ENCODE data around the gene TCP11X2. TPM values are rescaled to one million over a fixed set of nuclear protein-coding genes. Genes with fewer than 3 reads are reported as not detected.

The TCP11X2 gene
- total and polyA plus RNA-seq, 2 of the 4 experiments (the other 2 are of a cell fraction): not detected

GRCh38 chrX:102514536-102514935, 42.9 kb upstream of the TCP11X2 start:
- Histone ChIP-seq H3K27me3 (ENCODE audit: control insufficient read depth, insufficient read depth, low read length) (no peaks in the 10 kb centered on the region; the same call in 1 of the 2 replicates), H3K36me3 (ENCODE audit: control insufficient read depth, insufficient read depth, low read length) (no peaks in the 10 kb centered on the region), H3K9ac (ENCODE audit: low read depth, low read length) (no peak overlapping the region), H3K23ac (ENCODE audit: low read depth, low read length) (no peak overlapping the region), H3K14ac (replicated peaks; ENCODE audit: low read depth, low read length) (no peak overlapping the region), H3K79me1 (ENCODE audit: low read depth in 1 of 2, low read length in 2 of 2) (no peaks in the 10 kb centered on the region), H2BK5ac (ENCODE audit: low read depth, low read length, poor library complexity, severe bottlenecking) (no peak overlapping the region), H2BK120ac (ENCODE audit: low read depth, low read length) (no peak overlapping the region), H4K20me1 (ENCODE audit: insufficient read depth, low read length) (0 out of 2 replicates have a peak, but pooled peaks cover 3% of the 10 kb centered on the region), H3K4ac (ENCODE audit: low read depth, low read length) (no peak overlapping the region), H2BK15ac (ENCODE audit: low read depth, low read length) (no peak overlapping the region), H3K27ac (ENCODE audit: insufficient read depth, low read length) (no peak overlapping the region), H3K18ac (ENCODE audit: low read depth, low read length) (no peak overlapping the region), H2AK9ac (replicated peaks; ENCODE audit: low read depth, low read length, poor library complexity) (no peak overlapping the region), H2AK5ac (ENCODE audit: low read depth, low read length) (no peak overlapping the region), H3K4me2 (ENCODE audit: low read depth, low read length) (no peak overlapping the region), H4K8ac (ENCODE audit: low read depth in 2 of 2, low read length in 2 of 2) (no peak overlapping the region), H3K9me3 (ENCODE audit: control insufficient read depth, insufficient read depth, low read length) (no peaks in the 10 kb centered on the region), H4K5ac (ENCODE audit: low read depth, low read length) (no peak overlapping the region), H2AFZ (replicated peaks; ENCODE audit: low read length, poor library complexity) (no peak overlapping the region), H3K4me1 (ENCODE audit: control insufficient read depth, insufficient read depth, low read length) (no peaks in the 10 kb centered on the region), H3K9me1 (ENCODE audit: insufficient read depth, low read length) (no peaks in the 10 kb centered on the region), H2BK20ac (ENCODE audit: low read depth, low read length) (no peak overlapping the region), H3K4me3 (ENCODE audit: insufficient read depth, low read depth, low read length) (no peak overlapping the region), H4K91ac (ENCODE audit: insufficient read depth, low read depth, low read length) (no peak overlapping the region), H3K56ac (ENCODE audit: extremely low read depth, insufficient read depth, low read length) (no peak overlapping the region)
- dilution Hi-C loops (cut with HindIII; ENCODE audit: low sequenced_read_pairs, unreplicated experiment): no loop called here
- WGBS, 2 experiments (ENCODE audit: extremely low coverage in 2 of 2, insufficient read length in 1 of 2): no CpG with 5 or more reads among the region's 1 CpG
- DNase-seq (no peak), ATAC-seq (ENCODE audit: low read depth) (no peak)
- BruUV-seq (replicated peaks): no TSS peak
- ChIA-PET CTCF (interaction anchor here (1.4 kb wide), 1 partner anchor 21 kb away, joined by 4 read pairs; no protein-coding TSS in a partner anchor), POLR2A (ENCODE audit: unreplicated experiment) (no interaction called here)
- TF ChIP-seq MAFK (IDR thresholded peaks at IDR 0.05; ENCODE audit: low read depth, low read length) (peak; percentile 58), CEBPB (IDR thresholded peaks at IDR 0.05; ENCODE audit: low read depth, low read length) (no peak)
- intact Hi-C loops (cut with micrococcal nuclease): loop anchor here (10.0 kb wide), 2 partner anchors 200 to 350 kb away; partner anchors contain the start of gene GPRASP2
- in situ Hi-C loops (cut with MboI; ENCODE audit: low sequenced_read_pairs): no loop called here
